Right lobe of liver (tissue), 4 donors: ENCODE measurements around the gene ZNF660.

Experiments used
- CTCF ChIP-seq, 4 donors: fragments of 200-600 bp in 3 of 4; fragments of 450-650 bp in 1 of 4; IDR thresholded peaks; one replicate each; pipeline versions ENCODE4 v1.5.1 to v1.8.0; 2016 to 2022; ENCODE audit warnings: antibody characterized with exemption in 4 of 4, mild to moderate bottlenecking in 2 of 4
- POLR2A ChIP-seq: fragments of 450-650 bp; IDR thresholded peaks from one replicate; pipeline ENCODE4 v1.6.1; 2017; ENCODE audit warnings: antibody characterized with exemption, mild to moderate bottlenecking
- donor health status: DM: no; HTN: no; CAD: no.
- donor health status: DM: no; HTN: no; CAD: no.
- donor health status: DM: no; HTN: yes; CAD: no.

- no peak for TF ChIP-seq CTCF (IDR thresholded peaks at IDR 0.05)
- no peak for TF ChIP-seq POLR2A
These were observed 16.2 kb upstream of the ZNF660 start for GRCh38 chr3:44568561-44568960.
